Fibroblast of skin of back (primary cell): Measurements from ENCODE around the gene DCP2.
A peak's percentile ranks its signal among the peaks of the same experiment; 100 is the strongest.

Experiments used
- DNase-seq: peaks from one replicate; pipeline ENCODE4 v3.0.0-alpha.2; 2013

DCP2 gene

DNA sequence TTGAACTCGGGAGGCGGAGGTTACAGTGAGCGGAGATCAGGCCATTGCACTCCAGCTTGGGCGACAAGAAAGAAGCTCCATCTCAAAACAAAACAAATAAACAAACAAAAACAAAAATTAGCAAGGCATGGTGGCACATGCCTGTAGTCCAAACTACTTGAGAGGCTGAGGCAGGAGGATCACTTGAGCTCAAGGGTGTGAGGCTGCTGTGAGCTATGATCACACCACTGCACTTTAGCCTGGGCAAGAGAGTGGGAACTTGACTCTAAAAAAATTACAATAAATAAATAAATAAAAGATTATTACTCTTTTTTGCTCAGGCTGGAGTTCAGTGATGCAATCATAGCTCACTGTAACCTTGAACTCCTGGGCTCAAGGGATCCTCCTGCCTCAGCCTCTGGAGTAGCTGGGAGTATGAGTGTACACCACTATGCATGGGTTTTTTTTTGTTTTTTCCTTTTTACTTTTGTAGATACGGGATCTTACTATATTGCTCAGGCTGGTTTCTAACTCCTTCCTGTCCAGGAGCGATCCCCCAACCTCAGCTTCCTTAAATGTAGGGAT, 9.0 kb upstream of the DCP2 start:
- DNase-seq: no peak

DNA sequence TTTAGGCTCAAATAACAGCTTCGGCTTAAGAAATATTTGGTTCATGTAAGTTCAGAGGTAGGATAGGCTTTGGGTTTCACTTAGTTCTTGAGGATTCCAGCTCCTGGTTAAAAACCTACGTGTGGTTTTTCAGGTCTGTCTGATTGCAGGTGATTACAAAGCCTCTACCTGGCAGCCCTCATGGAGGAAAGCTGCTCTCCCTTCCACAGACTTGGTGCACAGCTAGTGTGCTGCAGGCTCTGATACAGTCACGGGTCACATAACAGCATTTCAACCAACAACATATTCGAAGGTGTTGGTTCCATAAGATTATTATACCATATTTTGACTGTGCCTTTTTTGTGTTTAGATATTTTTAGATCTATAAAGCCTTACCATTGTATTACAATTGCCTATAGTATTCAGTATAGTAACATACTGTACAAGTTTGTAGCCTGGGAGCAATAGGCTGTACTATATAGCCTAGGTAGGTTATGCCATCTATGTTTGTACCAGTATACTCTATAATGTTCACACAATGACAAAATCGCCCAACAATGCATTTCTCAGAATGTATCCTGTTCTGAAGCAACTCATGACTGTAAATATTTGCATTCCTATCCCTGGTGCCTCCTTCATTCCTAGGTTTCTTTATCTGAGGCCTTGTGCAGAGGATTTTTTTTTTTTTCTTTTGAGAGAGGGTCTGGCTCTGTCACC, 8.0 kb upstream of the DCP2 start:
- DNase-seq: peak; percentile 21

DNA sequence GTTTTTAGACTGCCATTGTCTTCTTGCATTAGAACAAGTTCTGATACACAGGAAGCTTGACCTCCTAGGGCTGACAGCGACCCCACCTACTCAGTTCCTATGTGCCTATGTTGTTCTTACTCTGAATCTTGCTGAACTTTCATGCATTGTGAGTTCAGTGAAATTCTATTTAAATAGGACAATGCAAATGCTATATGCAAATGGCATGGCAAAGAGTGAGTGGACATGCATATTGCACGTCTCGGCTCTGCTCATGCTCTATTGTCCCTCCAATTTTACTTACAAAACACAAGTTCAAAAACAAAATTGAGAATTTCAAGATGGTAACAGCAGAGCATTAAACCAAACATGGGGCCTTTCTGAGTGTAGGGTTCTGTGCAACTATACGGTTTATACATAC, 5.3 kb upstream of the DCP2 start:
- DNase-seq: no peak

DNA sequence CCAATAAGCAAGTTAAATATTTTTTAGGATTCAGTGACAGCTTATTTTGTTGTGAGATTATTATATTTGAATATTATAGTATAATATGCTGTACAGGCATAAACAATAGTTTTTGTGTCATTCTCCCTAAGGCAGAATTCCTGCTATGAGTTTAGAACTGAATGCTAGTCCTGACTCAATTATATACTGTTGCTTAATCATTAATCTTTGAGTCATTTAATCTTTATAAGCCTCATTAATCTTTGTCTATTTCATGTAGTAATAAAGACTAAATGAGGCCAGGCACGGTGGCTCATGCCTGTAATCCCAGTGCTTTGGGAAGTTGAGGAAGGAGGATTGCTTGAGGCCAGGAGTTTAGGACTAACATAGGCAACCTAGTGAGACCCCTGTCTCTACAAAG, 3.6 kb upstream of the DCP2 start:
- no peak for DNase-seq

DNA sequence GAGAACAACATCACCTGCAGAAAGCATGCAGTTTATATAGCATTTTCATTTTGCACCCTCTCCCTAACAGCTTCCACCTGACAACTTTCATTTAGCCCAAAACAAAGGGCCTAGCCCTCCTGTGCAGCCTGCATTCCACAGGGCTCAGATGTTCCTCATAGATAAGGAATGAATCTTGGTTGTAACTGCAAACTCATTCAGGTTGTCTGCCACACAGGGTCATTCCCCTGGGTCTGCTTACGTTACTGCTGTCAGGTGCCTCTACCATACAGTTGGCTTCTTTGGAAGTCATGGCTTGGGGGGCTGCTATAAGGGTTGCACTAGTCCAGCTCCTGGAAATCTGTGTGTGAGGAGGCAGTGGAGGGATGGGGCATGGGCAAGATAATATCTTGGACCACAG, 2.7 kb upstream of the DCP2 start:
- no peak for DNase-seq

DNA sequence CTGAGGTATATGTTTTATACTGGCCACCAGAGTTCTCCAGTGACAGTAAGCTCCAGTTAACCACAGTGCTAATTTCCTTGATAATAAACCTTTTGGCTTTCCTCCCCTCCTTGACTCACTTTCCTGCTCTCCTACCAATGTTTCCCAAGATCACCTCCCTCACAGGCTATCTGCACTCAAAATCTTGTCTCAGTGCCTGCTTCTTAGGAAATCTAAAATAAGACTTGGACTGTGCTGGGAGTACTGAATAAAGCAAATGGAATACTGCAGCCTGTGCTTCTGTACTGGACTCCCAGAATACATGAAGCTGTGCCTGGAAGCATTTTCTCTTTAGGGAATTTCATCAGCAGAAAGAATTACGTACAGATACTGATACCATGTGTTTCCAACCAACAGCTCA, 1.7 kb upstream of the DCP2 start:
- DNase-seq: no peak

DNA sequence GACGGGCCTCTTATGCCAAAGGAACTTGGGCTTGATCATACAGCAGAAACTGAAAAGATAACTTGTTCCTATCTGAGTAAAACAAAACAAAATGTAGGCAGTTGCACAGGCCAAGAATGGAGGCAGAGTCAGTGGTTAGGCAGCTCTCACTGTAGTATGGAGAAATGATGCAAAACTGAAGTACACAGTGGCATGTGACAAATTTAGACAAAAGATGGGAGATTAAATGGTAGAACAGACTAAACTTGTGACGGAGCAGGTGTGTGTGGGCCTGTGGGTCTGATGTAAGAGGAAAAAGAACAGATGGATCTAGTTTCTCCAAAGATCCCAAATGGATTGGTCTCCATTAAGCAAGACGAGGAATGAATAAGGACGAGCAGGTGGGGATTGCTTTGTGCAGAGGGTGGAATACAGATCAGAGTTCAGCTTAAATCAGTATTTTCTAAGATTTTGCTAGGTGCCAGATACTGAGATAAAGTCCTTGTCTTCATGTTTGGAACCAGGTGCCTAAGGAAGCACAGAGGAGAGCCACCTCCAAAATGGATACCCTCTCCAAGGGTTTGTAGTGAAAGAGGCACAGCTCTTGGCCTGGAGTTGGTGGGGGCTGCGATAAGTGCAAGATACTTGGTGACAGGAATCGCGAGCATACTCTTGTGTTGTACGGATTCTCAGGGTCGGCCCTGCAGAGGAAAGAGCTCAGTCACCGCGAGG, 722 bp upstream of the DCP2 start:
- no peak for DNase-seq

DNA sequence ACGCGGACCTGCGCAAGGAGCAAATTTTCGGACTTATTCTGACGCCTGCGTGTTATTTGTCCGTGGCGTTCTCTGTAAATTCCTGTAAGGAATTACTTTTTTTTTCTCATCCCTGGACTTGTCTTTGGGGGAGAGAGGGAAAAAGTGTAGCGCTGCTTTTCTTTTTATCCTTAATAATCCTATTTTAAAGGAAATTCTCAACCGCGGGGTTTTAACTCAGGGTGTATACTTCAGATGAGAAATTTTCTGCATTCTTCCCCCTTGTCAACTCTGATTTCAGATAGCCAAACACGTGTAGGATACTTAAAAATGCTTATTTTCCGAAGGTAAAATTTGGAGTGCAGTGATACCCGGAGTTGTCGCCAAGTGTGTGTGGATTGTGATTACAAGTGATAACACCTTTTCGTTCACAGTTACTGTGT, 853 bp downstream of the DCP2 start:
- no peak for DNase-seq

DNA sequence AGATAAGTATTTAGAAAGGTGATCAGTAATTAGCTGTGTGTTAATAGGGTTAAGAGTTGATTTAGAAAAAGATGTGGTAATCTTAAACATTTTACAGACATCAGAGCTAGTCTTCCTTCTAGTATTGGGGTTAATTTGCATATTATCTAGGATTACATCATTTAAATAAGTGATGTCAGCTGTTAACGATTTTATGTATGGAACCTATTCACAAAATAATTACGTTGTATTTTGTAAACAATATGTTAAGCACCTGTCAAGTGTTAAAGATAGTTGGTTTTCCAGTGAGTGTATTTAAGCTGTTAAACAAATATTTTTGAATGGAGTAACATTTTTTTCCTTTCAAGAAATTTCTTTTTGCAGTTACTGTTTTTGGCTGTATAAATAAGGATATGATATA, 2.2 kb downstream of the DCP2 start:
- DNase-seq: no peak

DNA sequence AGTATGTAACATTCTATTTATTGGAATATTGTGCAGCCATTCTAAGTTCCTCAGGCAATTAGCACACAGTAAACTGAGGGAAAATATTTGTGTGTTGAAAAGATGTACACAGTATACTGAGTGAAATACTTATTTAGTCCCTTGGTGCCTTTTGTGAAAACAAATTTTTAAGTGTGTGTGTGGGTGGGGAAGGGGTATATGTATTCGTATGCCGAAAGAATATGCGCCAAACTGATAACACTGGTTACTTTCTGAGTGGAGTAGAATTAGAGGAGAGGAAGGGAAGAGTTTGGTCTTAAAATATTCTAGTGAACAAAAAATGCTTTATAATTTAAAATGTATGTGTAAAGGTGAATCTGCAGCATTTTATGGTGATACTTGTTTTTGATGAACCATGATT, 3.1 kb downstream of the DCP2 start:
- no peak for DNase-seq

DNA sequence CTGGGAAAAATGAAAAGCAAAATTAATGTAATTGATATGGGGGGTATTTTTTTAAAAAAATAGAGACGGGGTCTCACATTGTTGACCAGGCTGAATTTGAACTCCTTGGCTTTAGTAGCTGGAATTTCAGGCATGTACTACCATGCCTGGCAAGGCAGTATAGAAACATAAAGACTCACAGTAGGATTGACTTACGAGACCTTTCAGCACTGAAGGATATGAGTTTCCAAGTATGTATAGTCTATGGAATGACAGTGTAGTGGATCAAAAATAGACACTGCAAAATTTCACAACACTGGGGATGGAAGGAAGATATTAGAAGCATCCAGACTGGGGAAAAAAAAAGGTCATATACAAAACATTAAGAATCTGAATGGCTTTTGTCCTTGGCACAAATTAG, 6.8 kb downstream of the DCP2 start:
- DNase-seq: peak; percentile 44

DNA sequence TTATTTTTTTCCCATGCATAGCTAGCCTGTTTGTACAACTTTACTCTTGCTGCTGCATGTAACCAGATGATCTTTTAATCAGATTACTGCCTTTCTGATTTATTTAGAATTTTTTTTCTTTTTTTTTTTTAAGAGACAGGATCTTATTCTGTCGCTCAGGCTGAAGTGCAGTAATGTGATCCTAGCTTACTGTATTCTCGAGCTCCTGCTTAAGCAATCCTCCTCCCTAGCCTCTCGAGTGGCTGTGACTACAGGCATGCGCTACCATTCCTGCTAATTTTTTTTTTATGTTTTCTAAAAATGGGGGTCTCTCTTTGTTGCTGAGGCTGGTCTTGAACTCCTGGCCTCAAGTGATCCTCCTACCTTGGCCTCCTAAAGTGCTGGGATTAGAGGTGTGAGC, 9.6 kb downstream of the DCP2 start:
- DNase-seq: no peak

DNA sequence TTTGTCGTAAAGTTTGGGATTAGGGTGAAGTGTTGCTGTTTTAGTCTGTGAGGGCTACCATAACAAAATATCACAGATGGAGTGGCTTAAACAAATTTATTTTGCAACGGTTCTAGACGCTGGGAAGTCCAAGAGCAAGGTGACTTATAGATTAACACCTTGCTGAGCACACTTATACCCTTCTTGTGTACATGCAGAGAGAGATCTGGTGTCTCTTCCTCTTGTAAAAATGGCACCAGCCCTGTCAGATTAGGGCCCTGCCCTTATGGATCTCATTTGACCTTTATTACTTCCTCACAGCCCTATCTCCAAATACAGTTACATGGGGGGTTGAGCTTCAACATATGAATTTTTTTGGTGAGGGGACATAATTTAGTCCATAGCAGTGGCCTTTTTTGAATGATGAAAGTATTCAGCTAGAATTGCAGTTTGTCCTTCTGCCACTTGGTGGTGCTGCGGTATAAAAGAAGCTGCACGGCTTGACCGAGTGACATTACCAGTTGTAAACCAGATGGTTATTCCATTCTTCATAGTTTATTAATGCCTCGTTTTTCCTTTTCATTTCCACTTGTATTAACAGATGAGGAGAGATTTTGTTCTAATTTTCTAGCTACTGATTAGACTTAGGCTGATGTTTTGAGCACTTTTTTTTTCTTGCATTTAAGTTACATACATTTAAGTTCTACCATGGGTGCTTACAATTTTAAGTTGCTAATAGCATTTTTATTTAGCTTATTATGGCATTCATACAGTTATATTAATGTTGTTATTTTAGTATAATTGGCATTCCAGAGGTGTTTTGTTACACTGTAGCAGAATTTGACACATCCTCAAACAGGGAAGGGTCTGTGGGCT, 19.4 kb downstream of the DCP2 start:
- peak; percentile 64 for DNase-seq

DNA sequence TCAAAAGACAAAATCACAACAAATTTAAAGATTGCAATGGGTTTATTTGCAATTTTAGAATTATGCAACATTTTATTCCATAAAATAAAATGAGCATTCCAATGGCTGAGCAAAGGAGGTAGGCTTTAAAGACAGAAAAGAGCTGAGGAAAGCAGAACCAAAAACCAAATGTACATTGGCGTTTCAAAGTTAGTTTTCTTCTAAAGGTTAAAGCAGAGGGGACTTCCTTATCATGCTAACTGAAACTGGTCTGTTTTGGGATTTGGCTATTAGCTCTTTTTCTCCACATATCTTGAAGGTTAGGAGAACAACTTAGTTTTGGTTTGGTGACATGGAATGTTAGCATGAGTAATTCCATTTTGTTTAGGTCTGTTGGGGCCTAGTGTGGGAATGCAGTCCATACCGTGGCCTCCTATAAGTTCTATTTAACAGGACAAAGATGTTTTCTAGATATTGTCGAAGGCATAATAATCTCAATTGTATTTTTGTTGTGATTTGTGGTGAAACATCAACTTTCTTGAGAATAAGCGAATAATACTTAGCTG, 20.3 kb downstream of the DCP2 start:
- peak; percentile 53 for DNase-seq

DNA sequence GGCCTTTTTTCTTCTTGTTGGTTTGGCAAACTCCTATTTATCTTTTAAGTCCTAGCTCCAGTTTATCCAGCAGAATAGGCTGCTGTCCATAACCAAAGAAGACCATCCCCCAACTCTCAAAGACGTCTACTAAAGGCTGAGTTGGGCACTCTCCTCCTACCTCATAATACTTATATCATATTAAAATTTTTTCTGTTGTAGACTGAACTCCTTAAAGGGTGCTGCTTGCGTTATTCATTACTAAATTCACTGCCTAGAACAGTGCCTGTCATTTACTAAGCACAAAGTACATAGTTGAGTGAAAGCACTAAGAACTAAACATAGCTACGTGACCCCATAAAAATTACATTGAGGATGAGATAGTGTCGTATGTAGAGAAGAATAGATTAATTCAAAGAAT, 21.7 kb downstream of the DCP2 start:
- DNase-seq: no peak

DNA sequence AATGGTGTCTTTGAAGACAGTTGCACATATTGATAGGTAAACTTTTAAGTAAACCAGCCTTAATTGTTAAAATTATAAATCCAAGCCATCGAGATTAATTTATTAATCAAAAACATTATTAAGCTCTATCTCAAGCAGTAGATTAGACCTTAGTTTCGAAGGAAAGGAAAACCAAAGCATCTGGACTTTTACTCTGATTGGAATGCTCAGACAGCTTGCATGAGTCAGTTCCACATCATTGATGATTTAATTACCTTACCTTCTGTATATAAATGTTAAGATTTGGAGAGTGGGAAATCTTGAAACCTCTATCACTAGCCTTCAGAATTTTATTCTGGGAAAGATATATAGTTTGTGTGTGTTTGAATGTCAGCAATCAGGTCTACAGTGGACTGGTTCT, 23.9 kb downstream of the DCP2 start:
- no peak for DNase-seq

DNA sequence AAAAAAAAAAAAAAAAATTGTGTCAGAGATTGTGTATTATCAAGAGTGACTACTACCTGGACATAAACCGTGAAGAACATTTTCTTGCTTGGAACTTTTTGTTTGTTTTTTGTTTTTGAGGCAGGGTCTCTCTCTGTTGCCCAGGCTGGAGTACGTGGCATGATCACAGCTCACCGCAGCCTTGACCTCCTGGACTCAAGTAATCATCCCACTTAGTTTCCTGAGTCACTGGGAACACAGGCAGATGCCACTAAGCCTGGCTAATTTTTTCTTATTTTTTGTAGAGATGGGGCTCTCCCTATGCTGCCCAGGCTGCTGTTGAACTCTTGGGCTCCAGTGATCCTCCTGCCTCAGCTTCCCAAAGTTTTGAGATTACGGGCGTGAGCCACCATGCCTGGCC, 25.8 kb downstream of the DCP2 start:
- DNase-seq: no peak

DNA sequence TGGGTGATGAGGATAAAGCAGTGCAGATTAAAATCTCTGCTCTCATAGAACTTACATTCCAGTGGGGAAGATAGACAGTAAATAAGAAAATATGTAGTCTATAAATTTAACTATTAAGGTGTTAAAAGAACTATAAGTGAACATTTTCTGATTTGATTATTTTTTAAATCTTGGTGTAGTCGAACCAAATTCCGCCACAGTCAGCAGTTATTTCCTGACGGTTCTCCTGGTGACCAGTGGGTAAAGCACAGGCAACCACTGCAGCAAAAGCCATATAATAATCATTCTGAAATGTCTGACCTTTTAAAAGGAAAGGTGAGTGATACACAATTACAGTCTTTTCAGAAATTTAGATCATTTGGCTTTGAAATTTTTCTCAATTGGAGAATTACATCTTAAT, 27.2 kb downstream of the DCP2 start:
- DNase-seq: no peak

DNA sequence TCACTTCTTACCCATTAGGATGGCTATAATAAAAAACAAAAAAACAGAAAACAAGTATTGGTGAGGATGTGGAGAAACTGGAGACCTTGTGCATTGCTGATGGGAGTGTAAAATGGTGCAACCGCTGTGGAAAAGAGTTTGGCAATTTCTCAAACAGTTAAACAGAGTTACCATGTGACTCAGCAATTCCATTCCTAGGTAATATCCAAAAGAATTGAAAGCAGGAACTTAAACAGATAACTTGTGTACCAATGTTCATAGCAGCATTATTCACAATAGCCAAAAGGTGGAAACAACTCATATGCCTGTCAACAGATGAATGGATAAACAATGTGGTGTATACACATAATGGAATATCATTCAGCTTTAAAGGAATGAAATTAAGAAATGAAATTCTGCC, 28.9 kb downstream of the DCP2 start:
- DNase-seq: no peak

DNA sequence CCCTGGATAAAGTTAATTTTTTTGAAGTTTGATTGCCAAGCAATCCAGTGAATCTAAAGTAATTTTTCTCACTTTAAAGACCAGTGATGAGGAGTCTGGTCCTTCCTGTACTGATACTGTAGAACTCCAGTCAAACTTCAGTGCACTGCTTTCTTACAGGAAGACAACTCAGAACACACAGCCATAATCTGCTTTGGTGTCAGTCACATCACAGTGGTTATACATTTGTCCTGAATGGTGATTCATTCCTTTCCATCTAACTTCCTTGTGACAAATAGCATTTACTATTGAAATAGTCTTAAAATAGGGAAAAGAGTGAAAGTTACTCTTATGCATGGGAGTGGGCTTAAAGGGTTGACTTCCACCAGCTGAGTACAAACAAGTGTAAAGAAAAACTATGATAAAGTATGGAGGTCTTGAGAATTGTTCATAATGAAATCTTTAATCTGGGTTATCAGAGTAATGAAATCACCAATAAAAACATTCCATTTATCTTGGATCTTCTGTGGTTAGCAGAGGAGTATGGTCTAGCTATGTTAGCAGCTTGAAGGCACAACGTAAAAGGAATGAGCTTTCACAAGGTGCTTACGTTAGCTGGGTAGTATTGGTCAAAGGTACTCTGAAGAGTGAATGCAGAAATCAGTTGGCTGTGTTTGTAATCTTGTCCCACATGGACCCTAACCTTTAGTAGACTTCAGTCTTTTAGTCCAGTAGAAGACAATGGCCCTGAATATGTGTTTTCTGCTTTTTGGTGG, 41.5 kb downstream of the DCP2 start:
- DNase-seq: peak; percentile 27

DNA sequence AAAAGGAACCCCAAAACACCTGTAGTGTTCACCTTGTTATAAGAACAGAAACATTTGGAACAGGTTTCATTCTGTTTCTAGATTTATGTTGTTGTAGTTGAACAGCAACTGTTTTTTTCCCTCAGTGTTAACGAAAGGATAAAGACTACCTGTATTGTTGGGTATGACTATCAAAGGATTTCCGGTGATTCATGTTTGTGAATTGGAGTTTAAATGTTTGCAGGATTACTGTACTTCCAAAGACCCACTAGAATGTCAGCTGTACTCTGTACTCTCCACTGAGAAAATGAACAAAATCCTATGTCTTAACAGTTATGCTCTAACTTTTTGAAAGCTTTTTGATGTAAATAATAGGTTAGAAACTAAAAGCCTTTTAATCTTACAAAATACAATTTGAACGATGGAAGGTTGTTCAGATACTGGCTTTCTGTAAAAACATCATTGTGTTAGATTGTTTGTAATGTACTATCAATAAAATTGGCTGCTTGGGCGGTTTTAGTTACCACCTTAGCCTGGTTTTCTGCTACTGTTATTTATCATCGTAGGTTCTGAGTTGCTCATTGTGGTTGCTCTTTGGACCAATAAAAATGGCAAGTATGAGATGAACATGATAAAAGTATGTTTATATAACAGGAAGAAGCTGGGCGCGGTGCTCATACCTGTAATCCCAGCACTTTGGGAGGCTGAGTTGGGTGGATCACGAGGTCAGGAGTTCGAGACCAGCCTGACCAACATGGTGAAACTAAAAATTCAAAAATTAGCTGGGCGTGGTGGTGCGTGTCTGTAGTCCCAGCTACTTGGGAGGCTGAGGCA, 44.1 kb downstream of the DCP2 start:
- DNase-seq: peak; percentile 48
